Ectodermal cell (in vitro differentiated cells): ENCODE measurements around the gene SVIL.
"Not testable (repeated sequence)": the region's sequence is repeated elsewhere in the genome, so short reads cannot be mapped to it uniquely, and the experiment has no call there.

Experiments used
- H3K27ac ChIP-seq: 2 replicates; pipeline ENCODE4 v1.7.0; 2013; ENCODE audit warnings: mild to moderate bottlenecking, low read depth, low read length; ENCODE audit not compliant: insufficient read depth, poor library complexity, severe bottlenecking
- H3K27me3 ChIP-seq: 2 replicates; pipeline ENCODE4 v1.7.0; 2013; ENCODE audit warnings: mild to moderate bottlenecking, low read length; ENCODE audit not compliant: insufficient read depth, control insufficient read depth, poor library complexity, severe bottlenecking
- H3K36me3 ChIP-seq: one replicate; pipeline ENCODE4 v1.7.0; 2013; ENCODE audit warnings: low read length; ENCODE audit not compliant: control insufficient read depth, insufficient read depth
- H3K4me1 ChIP-seq: one replicate; pipeline ENCODE4 v1.7.0; 2013; ENCODE audit warnings: low read length; ENCODE audit not compliant: control insufficient read depth, insufficient read depth
- H3K4me3 ChIP-seq: 2 replicates; pipeline ENCODE4 v1.7.0; 2013; ENCODE audit warnings: low read depth, low read length, control low read depth; ENCODE audit not compliant: insufficient read depth
- H3K9me3 ChIP-seq: 2 replicates; pipeline ENCODE4 v1.7.0; 2013; ENCODE audit warnings: mild to moderate bottlenecking, low read length, moderate library complexity; ENCODE audit not compliant: control insufficient read depth
- WGBS, 2 experiments: methylation state at CpG; one replicate each; pipeline ENCODE4 v1.1.7; 2013; ENCODE audit warnings: missing lambda C conversion rate in 2 of 2; 5-methylcytosine and 5-hydroxymethylcytosine counted together

The SVIL gene

DNA sequence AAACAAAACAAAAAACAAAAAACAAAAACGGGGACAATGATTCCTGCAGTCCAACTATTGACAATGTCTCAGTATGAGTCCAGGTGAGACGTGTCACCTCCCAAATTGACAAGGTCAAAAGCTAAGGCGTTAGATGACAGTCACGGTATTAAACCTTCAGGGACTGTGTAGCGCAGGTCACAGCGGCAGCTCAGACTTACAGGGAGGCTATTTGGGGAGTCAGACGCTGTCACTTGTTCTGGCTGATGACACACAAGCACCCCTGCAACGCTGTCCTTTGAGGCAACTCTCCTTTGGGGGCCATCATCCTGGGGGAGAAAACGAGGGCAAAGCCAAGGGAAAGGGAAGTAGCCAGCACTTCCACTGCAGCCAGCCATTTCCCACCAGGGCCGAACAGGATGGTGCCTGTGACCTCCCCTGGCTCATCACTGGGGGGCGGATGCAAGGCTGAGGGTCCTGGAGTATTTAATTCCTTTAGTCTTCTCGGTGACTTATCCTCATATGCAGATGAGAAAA, 55.3 kb downstream of the SVIL start:
- Histone ChIP-seq H3K36me3 (no peaks in the 10 kb centered on the region), H3K4me3 (no peak overlapping the region), H3K9me3 (no peaks in the 10 kb centered on the region), H3K4me1 (no peaks in the 10 kb centered on the region), H3K27ac (no peak overlapping the region), H3K27me3 (no peaks in the 10 kb centered on the region)
- 88% methylated on average over 12 of the region's 12 CpGs for WGBS, 2 experiments

DNA sequence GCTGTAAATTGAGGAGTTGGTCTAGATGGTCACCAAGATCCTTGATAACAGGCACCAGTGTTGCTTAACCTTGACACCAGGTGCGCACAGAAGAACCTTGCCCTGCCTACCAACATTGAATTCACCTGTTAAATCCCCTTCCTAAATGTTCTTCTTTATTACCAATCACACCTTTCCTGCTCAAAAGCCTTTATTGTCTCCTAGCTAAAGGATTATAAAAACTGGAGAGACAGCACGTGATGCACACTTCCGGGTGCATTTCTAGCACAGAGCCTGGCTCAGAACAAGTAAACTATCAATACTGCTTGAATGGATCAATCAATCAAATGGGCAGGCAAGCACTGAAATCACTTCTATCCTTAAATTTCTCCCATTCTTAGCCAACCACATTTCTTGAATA, 56.3 kb downstream of the SVIL start:
- Histone ChIP-seq H3K27ac (no peak overlapping the region), H3K9me3 (no peaks in the 10 kb centered on the region), H3K36me3 (no peaks in the 10 kb centered on the region), H3K4me3 (no peak overlapping the region), H3K27me3 (no peaks in the 10 kb centered on the region), H3K4me1 (no peaks in the 10 kb centered on the region)
- 96 to 97% methylated on average over 3 of the region's 3 CpGs for WGBS, 2 experiments

DNA sequence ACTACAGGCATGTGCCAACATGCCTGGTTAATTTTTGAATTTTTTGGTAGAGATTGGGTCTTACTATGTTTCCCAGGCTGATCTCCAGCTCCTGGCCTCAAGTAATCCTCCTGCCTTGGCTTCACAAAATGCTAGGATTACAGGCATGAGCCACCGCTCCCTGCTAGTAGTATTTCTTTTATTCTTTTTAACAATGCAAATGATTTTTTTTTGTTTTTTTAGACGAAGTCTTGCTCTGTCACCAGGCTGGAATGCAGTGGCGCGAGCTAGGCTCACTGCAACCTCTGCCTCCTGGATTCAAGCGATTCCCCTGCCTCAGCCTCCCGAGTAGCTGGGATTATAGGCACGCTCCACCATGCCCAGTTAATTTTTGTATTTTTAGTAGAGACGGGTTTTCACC, 58.1 kb downstream of the SVIL start:
- Histone ChIP-seq H3K27me3 (no peaks in the 10 kb centered on the region), H3K4me1 (no peaks in the 10 kb centered on the region), H3K36me3 (no peaks in the 10 kb centered on the region), H3K4me3 (no peak overlapping the region), H3K9me3 (no peaks in the 10 kb centered on the region), H3K27ac (no peak overlapping the region)
- WGBS, 2 experiments, result 72 to 74% methylated on average over 8 of the region's 8 CpGs

DNA sequence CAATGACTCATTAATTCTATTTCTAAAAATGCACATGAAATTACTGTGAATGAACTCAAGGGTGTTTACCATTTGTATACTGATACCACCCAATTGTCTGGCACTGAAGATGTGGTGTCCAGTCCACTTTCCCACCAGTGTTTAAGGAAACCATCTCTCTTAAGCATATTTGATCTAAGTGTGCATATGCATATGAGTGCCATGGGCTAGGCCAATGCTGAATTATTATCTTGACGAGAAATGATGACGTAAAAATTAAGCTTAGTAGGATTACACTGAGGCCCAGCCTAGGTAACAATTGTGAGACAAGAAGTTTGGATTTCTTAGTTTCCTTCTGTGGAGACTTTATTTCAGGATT, 59.7 kb downstream of the SVIL start:
- Histone ChIP-seq H3K27me3 (no peaks in the 10 kb centered on the region), H3K36me3 (no peaks in the 10 kb centered on the region), H3K9me3 (no peaks in the 10 kb centered on the region), H3K4me3 (no peak overlapping the region), H3K27ac (no peak overlapping the region), H3K4me1 (peaks cover 1% of the 10 kb centered on the region)
- WGBS, 2 experiments, result 94 to 95% methylated on average over 2 of the region's 2 CpGs

DNA sequence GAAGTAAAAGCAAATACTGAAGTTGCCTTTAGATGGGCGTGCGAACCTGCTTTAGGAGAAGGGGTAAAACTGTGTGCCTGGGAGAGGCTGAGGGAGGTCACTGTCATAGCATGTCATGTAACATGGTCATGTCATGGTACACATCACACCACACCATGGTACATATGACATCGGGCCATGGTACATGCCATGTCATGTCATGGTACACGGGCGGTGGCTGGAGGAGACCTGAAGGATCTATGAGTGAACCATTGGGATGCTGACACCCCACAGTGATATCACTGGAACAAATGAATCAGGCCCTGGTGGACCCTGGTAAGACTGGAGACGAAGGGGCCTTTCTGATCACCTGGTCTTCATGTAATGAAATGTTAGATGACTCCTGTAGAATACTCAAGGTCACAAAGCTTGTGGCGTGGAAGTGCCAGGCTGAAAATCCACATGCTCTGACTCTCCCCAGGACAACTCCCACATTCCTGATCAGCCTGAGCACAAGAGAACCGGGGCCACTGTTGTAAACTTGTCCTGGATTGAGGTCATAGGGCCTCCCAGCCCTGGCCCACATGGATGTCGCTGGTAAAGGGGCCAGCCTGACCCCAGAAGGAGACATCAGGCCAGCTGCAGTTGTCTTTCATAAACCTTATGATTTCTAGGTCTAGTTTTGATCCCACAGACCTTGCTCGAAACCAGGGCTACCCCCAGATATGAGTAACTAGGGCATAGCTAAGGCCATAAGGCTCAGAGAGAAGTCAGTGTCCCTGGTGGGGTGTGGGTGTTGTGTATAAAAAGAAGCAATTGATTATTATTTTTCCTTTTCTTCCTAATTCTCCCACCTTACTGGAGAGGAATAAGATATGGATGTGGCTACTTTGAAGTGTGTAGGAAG, 60.3 kb downstream of the SVIL start:
- H3K4me1 ChIP-seq, H3K36me3 ChIP-seq, H3K9me3 ChIP-seq, H3K4me3 ChIP-seq, H3K27ac ChIP-seq, H3K27me3 ChIP-seq: not testable (repeated sequence)
- 92% methylated on average over 9 of the region's 10 CpGs for WGBS, 2 experiments

DNA sequence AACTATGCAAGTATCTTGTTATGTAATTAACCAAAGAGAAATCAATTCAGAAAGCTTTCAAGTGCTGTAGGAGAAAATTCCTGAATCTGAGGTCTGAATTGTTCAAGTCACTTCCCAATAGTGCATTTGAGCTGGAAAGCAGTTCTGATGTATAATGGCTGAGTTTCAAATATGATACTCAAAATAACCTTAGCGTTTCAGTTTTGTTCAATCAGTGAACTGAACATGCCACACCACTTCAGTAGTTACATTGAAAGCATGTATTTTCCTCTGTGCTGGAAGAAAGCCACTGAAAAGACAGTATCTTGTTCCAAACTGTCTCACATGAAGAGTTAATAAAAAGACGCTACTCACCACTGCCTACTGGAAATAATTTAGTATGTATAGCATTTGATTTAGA, 64.5 kb downstream of the SVIL start:
- not testable (repeated sequence) for H3K4me3 ChIP-seq, H3K36me3 ChIP-seq, H3K27ac ChIP-seq, H3K27me3 ChIP-seq, H3K9me3 ChIP-seq
- 100% methylated on average over 1 of the region's 2 CpGs; no CpG with 5 or more reads in 1 of the 2 experiments for WGBS, 2 experiments
- peaks cover 18% of the 10 kb centered on the region for H3K4me1 ChIP-seq

DNA sequence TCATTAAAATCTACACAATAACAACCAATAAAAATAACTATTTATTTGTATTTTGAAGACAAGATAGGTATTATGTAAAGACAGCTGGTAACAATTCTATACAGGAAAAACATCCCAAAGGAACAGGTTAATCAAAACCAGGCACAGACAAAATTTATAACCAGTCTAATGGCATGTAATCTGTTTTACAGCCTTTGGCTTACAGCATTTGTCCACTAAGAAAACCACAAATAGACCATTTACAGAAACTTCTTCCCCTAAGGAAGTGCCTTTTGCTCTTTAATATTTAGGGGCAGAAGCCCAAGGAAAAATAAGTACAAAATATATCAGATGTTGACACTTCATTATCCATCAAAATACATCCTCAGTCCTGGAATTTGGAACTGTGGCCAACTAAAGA, 65.0 kb downstream of the SVIL start:
- no peaks in the 10 kb centered on the region for H3K27me3 ChIP-seq
- no peaks in the 10 kb centered on the region for H3K9me3 ChIP-seq
- H3K4me3 ChIP-seq, result no peak overlapping the region
- no peak overlapping the region for H3K27ac ChIP-seq
- H3K36me3 ChIP-seq, result no peaks in the 10 kb centered on the region
- peaks cover 18% of the 10 kb centered on the region for H3K4me1 ChIP-seq

DNA sequence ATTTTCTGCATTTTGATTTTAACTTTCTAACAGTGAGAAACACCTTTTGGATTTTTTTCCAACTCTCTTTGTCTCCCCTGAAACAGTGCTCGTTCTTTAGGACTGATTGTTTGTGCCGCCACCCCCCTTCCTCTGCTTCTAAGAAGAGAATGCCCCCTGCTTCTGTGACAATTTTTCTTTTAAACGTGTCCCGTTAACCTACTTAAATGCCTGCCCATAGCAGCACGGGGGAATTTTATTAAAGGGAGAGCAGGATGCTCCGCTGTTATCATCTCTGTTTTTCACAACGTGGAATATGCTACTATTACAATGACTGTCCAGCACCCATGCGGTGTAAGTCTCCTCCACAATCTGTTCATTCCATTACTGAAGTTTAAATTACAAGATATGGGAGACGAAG, 67.8 kb downstream of the SVIL start:
- H3K27me3 ChIP-seq, result no peaks in the 10 kb centered on the region
- no peaks in the 10 kb centered on the region for H3K9me3 ChIP-seq
- peaks cover 18% of the 10 kb centered on the region for H3K4me1 ChIP-seq
- no peak overlapping the region for H3K27ac ChIP-seq
- no peaks in the 10 kb centered on the region for H3K36me3 ChIP-seq
- 73 to 74% methylated on average over 9 of the region's 9 CpGs for WGBS, 2 experiments
- no peak overlapping the region for H3K4me3 ChIP-seq

DNA sequence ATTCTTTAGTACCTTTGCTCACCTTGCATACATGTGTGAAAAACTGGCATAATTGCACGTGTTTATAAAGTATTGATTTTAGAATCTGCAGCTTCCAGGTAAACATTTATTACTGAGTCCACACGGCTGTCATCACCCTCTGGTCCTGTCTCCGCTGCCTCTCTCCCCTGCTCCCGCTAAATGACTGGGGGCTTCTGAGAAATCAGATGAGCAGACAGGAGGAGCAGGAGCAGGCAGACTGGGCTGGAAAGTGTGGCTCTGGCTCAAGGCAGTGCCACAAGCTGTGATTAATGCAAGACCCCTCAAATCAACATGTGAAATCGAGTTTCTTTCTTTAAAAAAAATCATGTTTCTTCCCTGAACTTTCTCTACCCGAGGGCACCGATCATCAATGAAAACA, 68.6 kb downstream of the SVIL start:
- not testable (repeated sequence) for H3K4me3 ChIP-seq, H3K36me3 ChIP-seq, H3K27ac ChIP-seq, H3K27me3 ChIP-seq, H3K9me3 ChIP-seq
- peaks cover 18% of the 10 kb centered on the region for H3K4me1 ChIP-seq
- 85 to 87% methylated on average over 7 of the region's 7 CpGs for WGBS, 2 experiments

DNA sequence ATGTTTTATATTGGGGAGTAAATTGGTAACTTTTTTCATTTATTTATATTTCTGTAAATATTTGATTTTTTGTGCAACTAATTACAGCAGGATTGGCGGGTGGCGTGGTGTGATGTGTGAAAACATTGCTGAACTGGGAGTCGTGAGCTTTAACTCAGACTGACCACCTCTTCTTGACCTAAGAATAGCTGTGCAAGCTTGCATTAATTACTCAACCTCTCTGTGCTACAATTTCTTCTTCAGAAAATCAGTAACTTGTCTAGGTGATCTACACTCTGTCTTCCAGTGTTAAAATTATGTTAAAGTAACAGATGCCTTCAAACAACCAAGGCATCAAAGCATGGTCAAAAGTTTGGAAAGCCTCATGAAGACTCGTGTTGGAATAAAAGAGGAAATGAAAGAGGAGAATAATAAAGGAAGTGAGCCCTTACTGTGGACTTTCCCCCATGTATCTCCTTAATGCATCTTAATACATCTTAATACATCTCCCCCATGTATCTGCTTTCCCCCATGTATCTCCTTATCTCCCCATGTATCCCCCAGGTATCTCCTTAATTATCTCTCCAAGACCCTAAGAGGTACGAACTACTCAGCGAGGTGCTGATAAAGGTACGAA, 71.2 kb downstream of the SVIL start:
- H3K27ac ChIP-seq, result no peak overlapping the region
- H3K36me3 ChIP-seq, result no peaks in the 10 kb centered on the region
- 89 to 97% methylated on average over 6 to 7 of the region's 7 CpGs for WGBS, 2 experiments
- no peaks in the 10 kb centered on the region for H3K9me3 ChIP-seq
- no peak overlapping the region for H3K4me3 ChIP-seq
- H3K4me1 ChIP-seq, result peaks cover 13% of the 10 kb centered on the region
- no peaks in the 10 kb centered on the region for H3K27me3 ChIP-seq
